GM18520 (cell line): Measurements from ENCODE around the gene KBTBD8.
A peak's percentile ranks its signal among the peaks of the same experiment; 100 is the strongest.

Experiments used
- ATAC-seq: cut with Tn5 transposase; IDR thresholded peaks from one replicate; pipeline ENCODE4 v1.9.1; 2021; ENCODE audit not compliant: unreplicated experiment

Gene KBTBD8

GRCh38 chr3:66997560-66998112 is 471 bp upstream of the KBTBD8 start:
- ATAC-seq: no peak

GRCh38 chr3:66998904-66999235 is 763 bp downstream of the KBTBD8 start:
- ATAC-seq: no peak

- ATAC-seq: peak; percentile 51
Observed at GRCh38 chr3:67000009-67000408, 1.9 kb downstream of the KBTBD8 start.

- ATAC-seq: no peak
Observed at GRCh38 chr3:67001086-67001861, 3.2 kb downstream of the KBTBD8 start.

GRCh38 chr3:67005974-67006373 is 7.9 kb downstream of the KBTBD8 start:
- ATAC-seq: no peak

GRCh38 chr3:67006460-67006859 is 8.4 kb downstream of the KBTBD8 start:
- no peak for ATAC-seq

GRCh38 chr3:67008388-67008787 is 10.3 kb downstream of the KBTBD8 start:
- ATAC-seq: no peak

GRCh38 chr3:67009716-67010115 is 11.6 kb downstream of the KBTBD8 start:
- ATAC-seq: no peak

- no peak for ATAC-seq
Observed at GRCh38 chr3:67011414-67012131, 13.5 kb downstream of the KBTBD8 start.

GRCh38 chr3:67012564-67012963 is 14.5 kb downstream of the KBTBD8 start:
- no peak for ATAC-seq

GRCh38 chr3:67015702-67016484 is 17.8 kb downstream of the KBTBD8 start:
- no peak for ATAC-seq

- ATAC-seq: no peak
Observed at GRCh38 chr3:67016522-67017080, 18.5 kb downstream of the KBTBD8 start.

GRCh38 chr3:67017211-67017610 is 19.1 kb downstream of the KBTBD8 start:
- ATAC-seq: no peak

GRCh38 chr3:67018105-67018788 is 20.1 kb downstream of the KBTBD8 start:
- ATAC-seq: no peak

- ATAC-seq: no peak
Observed at GRCh38 chr3:67018789-67019526, 20.9 kb downstream of the KBTBD8 start.

- no peak for ATAC-seq
Observed at GRCh38 chr3:67028001-67028784, 30.1 kb downstream of the KBTBD8 start.

GRCh38 chr3:67030785-67031740 is 33.0 kb downstream of the KBTBD8 start:
- ATAC-seq: no peak

- no peak for ATAC-seq
Observed at GRCh38 chr3:67031986-67032385, 33.9 kb downstream of the KBTBD8 start.
